HepG2 (cell line): ENCODE results near the gene RIN3. TPM values are rescaled to one million over a fixed set of nuclear protein-coding genes. Genes with fewer than 3 reads are reported as not detected.

Source experiments
- ATF7 ChIP-seq, 2 experiments: fragments of 450-650 bp in 1 of 2; sonication (generic) in 1 of 2; formaldehyde crosslinking in 1 of 2; IDR thresholded peaks; 2 replicates each; pipeline versions ENCODE4 v1.4.0 to v1.6.1; 2016 to 2020; ENCODE audit warnings: antibody characterized with exemption in 1 of 2, mild to moderate bottlenecking in 1 of 2, missing genetic modification reagents in 1 of 2
- GPBP1L1 ChIP-seq: sonication (generic); formaldehyde crosslinking; IDR thresholded peaks from 2 replicates; pipeline ENCODE4 v1.5.0; 2020; ENCODE audit warnings: mild to moderate bottlenecking, missing genetic modification reagents
- HCFC1 ChIP-seq: fragments of 150-350 bp; IDR thresholded peaks from 2 replicates; pipeline ENCODE4 v1.6.1; 2014; ENCODE audit warnings: low read depth, low read length
- HES4 ChIP-seq: sonication (generic); formaldehyde crosslinking; IDR thresholded peaks from 2 replicates; pipeline ENCODE4 v1.9.0; 2021; ENCODE audit warnings: mild to moderate bottlenecking, missing genetic modification reagents, borderline replicate concordance
- ISX ChIP-seq: sonication (generic); formaldehyde crosslinking; conservative IDR thresholded peaks from 2 replicates; pipeline ENCODE4 v1.5.0; 2020; ENCODE audit warnings: missing genetic modification reagents
- MATR3 ChIP-seq: sonication (generic); formaldehyde crosslinking; IDR thresholded peaks from 2 replicates; pipeline ENCODE4 v1.4.0; 2020; ENCODE audit warnings: missing genetic modification reagents
- NFE2L2 ChIP-seq: fragments of 150-350 bp; IDR thresholded peaks from 2 replicates; pipeline ENCODE4 v1.6.1; 2014; ENCODE audit warnings: low read length
- NR1H2 ChIP-seq: sonication (generic); formaldehyde crosslinking; IDR thresholded peaks from 2 replicates; pipeline ENCODE4 v1.8.1; 2022; ENCODE audit warnings: low read depth, missing genetic modification reagents, borderline replicate concordance
- RNF219 ChIP-seq: sonication (generic); formaldehyde crosslinking; IDR thresholded peaks from 2 replicates; pipeline ENCODE4 v1.5.0; 2020; ENCODE audit warnings: mild to moderate bottlenecking, missing genetic modification reagents
- SIN3B ChIP-seq: fragments of 150-350 bp; IDR thresholded peaks from 2 replicates; pipeline ENCODE4 v1.6.1; 2014; ENCODE audit warnings: low read length
- XBP1 ChIP-seq: sonication (generic); formaldehyde crosslinking; IDR thresholded peaks from 2 replicates; pipeline ENCODE4 v1.5.0; 2020; ENCODE audit warnings: missing genetic modification reagents
- ZBTB21 ChIP-seq: sonication (generic); formaldehyde crosslinking; IDR thresholded peaks from 2 replicates; pipeline ENCODE4 v1.4.0; 2020; ENCODE audit warnings: missing genetic modification reagents
- ZBTB38 ChIP-seq: sonication (generic); formaldehyde crosslinking; IDR thresholded peaks from 2 replicates; pipeline ENCODE4 v1.5.1; 2020; ENCODE audit warnings: mild to moderate bottlenecking, missing genetic modification reagents
- ZHX1 ChIP-seq: sonication (generic); formaldehyde crosslinking; IDR thresholded peaks from 2 replicates; pipeline ENCODE4 v1.8.1; 2022; ENCODE audit warnings: low read depth, mild to moderate bottlenecking, missing genetic modification reagents
- ZKSCAN8 ChIP-seq: IDR thresholded peaks from 2 replicates; pipeline ENCODE4 v1.6.1; 2016; ENCODE audit warnings: borderline replicate concordance, missing genetic modification reagents, missing compliant biosample characterization
- ZNF256 ChIP-seq: sonication (generic); formaldehyde crosslinking; conservative IDR thresholded peaks from 2 replicates; pipeline ENCODE4 v1.4.0; 2020; ENCODE audit warnings: missing genetic modification reagents
- ZNF317 ChIP-seq: sonication (generic); formaldehyde crosslinking; IDR thresholded peaks from 2 replicates; pipeline ENCODE4 v1.5.0; 2020; ENCODE audit warnings: mild to moderate bottlenecking, missing genetic modification reagents
- ZNF343 ChIP-seq: sonication (generic); formaldehyde crosslinking; IDR thresholded peaks from 2 replicates; pipeline ENCODE4 v1.4.0; 2020; ENCODE audit warnings: mild to moderate bottlenecking, missing genetic modification reagents
- ZNF430 ChIP-seq: sonication (generic); formaldehyde crosslinking; IDR thresholded peaks from 2 replicates; pipeline ENCODE4 v1.9.0; 2021; ENCODE audit warnings: mild to moderate bottlenecking, missing genetic modification reagents
- ZNF670 ChIP-seq: sonication (generic); formaldehyde crosslinking; IDR thresholded peaks from 2 replicates; pipeline ENCODE4 v1.8.0; 2022; ENCODE audit warnings: mild to moderate bottlenecking, missing genetic modification reagents, borderline replicate concordance
- ZNF775 ChIP-seq: sonication (generic); formaldehyde crosslinking; IDR thresholded peaks from 2 replicates; pipeline ENCODE4 v1.4.0; 2020; ENCODE audit warnings: missing genetic modification reagents, mild to moderate bottlenecking, moderate library complexity, borderline replicate concordance
- ZSCAN22 ChIP-seq: sonication (generic); formaldehyde crosslinking; IDR thresholded peaks from 2 replicates; pipeline ENCODE4 v1.4.0; 2020; ENCODE audit warnings: mild to moderate bottlenecking, missing genetic modification reagents
- polyA plus RNA-seq, 8 experiments: library from polyadenylated mRNA; depleted of rRNA in 3 of 8; stranded (reverse) in 7 of 8; unstranded in 1 of 8; fragments of >200 nt; fragmentation: Illumina TruSeq in 4 of 8; extraction: Trizol in 4 of 8; gene quantifications; 2 replicates each; pipeline versions ENCODE4 v1.2.1 to v1.2.3, GENCODE V29; 2011 to 2016; ENCODE audit warnings: low read depth in 4 of 8, missing spikeins in 1 of 8, mixed read lengths in 1 of 8; ENCODE audit not compliant: insufficient read depth in 1 of 8
- total RNA-seq, 5 experiments: library from RNA; depleted of rRNA; stranded (reverse); fragments of >200 nt; fragmentation: Illumina TruSeq; extraction: Trizol; gene quantifications; 2 replicates each; pipeline ENCODE4 v1.2.3, GENCODE V29; 2016; ENCODE audit warnings: low read depth in 1 of 5
- TF ChIP-seq, protein P1 (sequence below): sonication (generic); formaldehyde crosslinking; IDR thresholded peaks from 2 replicates; pipeline ENCODE4 v1.9.0; 2022; ENCODE audit warnings: low read depth, missing genetic modification reagents

Gene RIN3
- total and polyA plus RNA-seq, 2 of the 13 experiments (the other 11 are each of a cell fraction or from before 2014, with no cell fraction given), result 2.3 to 3.6 TPM

DNA sequence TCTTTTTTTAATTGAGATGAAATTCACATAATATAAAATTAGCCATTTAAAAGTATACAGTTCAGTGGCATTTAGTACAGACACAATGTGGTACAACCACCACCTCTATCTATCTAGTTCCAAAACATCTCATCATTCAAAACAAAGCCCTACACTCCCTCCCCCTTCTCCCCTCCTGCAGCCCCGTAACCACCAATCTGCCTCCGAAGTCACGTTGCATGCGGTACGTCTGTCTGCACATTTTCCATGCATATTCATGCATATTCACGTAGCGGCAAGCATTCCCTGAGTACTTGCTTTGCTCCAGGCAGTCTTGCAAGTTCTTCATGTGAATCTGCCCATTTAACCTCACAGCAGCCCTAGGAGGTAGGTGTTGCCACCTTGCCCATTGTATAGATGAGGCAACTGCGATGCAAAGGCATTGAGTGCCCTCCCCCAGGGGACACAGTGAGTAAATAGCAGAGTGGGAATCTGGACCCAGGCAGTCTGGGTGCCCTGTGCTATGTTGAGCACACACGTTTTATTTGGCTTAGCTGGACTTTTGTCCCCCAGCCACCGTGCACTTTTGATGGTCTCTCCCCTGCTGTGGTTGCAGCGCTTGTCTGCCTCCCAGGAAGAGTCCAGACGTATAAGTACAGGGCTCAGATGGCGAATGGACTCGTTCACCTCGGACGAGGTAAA, 43.4 kb downstream of the RIN3 start (continued):
- TF ChIP-seq RNF219 (CRISPR knock-in tag) (no peak), ZBTB21 (CRISPR knock-in tag) (no peak), ZNF775 (CRISPR knock-in tag) (no peak), ZNF317 (CRISPR knock-in tag) (no peak), XBP1 (CRISPR knock-in tag) (no peak), ZHX1 (peak; percentile 73; the same call in 1 of the 2 replicates), HES4 (CRISPR knock-in tag) (no peak), ISX (CRISPR knock-in tag) (no peak), ZSCAN22 (CRISPR knock-in tag) (no peak), ZBTB38 (CRISPR knock-in tag) (peak; percentile 86), ZNF256 (no peak), HCFC1 (no peak), NR1H2 (CRISPR knock-in tag) (no peak), ZKSCAN8 (CRISPR knock-in tag) (peak; percentile 44; the same call in 1 of the 2 replicates), GPBP1L1 (CRISPR knock-in tag) (no peak), ZNF670 (CRISPR knock-in tag) (no peak), ATF7 (IDR thresholded peaks at IDR 0.05) (no peak), ATF7 (CRISPR knock-in tag; IDR thresholded peaks at IDR 0.05) (peak; percentile 58; the same call in 1 of the 2 replicates), SIN3B (no peak), ZNF343 (CRISPR knock-in tag) (no peak), NFE2L2 (no peak), MATR3 (no peak), ZNF430 (CRISPR knock-in tag) (peak; percentile 85)
- TF ChIP-seq, protein P1, sequence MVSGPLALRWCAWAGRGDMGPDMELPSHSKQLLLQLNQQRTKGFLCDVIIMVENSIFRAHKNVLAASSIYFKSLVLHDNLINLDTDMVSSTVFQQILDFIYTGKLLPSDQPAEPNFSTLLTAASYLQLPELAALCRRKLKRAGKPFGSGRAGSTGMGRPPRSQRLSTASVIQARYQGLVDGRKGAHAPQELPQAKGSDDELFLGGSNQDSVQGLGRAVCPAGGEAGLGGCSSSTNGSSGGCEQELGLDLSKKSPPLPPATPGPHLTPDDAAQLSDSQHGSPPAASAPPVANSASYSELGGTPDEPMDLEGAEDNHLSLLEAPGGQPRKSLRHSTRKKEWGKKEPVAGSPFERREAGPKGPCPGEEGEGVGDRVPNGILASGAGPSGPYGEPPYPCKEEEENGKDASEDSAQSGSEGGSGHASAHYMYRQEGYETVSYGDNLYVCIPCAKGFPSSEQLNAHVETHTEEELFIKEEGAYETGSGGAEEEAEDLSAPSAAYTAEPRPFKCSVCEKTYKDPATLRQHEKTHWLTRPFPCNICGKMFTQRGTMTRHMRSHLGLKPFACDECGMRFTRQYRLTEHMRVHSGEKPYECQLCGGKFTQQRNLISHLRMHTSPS (CRISPR knock-in tag), result peak; percentile 93
